ENCODE measurements around the gene ACBD4.
A peak's percentile ranks its signal among the peaks of the same experiment; 100 is the strongest.

The ACBD4 gene

GRCh38 chr17:45160447-45161287 lies 25.2 kb downstream of the ACBD4 start (continued):
- TF ChIP-seq ZNF510 (tag by site-specific recombination; IDR thresholded peaks at IDR 0.05; ENCODE audit: insufficient replicate concordance) (no peak), ZNF10 (tag by site-specific recombination; IDR thresholded peaks at IDR 0.05) (no peak), ZBTB7A (tag by site-specific recombination; IDR thresholded peaks at IDR 0.05; ENCODE audit: low read depth) (no peak), ZNF354C (tag by site-specific recombination; IDR thresholded peaks at IDR 0.05; ENCODE audit: borderline replicate concordance, low read depth) (no peak), BCL11B (tag by site-specific recombination; IDR thresholded peaks at IDR 0.05; ENCODE audit: low read depth) (no peak), PBX3 (CRISPR knock-in tag; IDR thresholded peaks at IDR 0.05) (no peak; the same call in 1 of the 2 replicates), ZNF311 (tag by site-specific recombination; IDR thresholded peaks at IDR 0.05; ENCODE audit: borderline replicate concordance) (no peak), ZNF362 (tag by site-specific recombination; IDR thresholded peaks at IDR 0.05) (no peak), GLIS2 (tag by site-specific recombination; IDR thresholded peaks at IDR 0.05) (peak; percentile 86; the same call in 1 of the 2 replicates), GFI1B (tag by site-specific recombination; IDR thresholded peaks at IDR 0.05) (0 out of 2 replicates have a peak, but pooled peaks have one; percentile 25), OVOL3 (tag by site-specific recombination; IDR thresholded peaks at IDR 0.05) (no peak; the same call in 1 of the 2 replicates), ZNF302 (tag by site-specific recombination; IDR thresholded peaks at IDR 0.05; ENCODE audit: low read depth) (no peak), GLIS1 (tag by site-specific recombination; IDR thresholded peaks at IDR 0.05) (peak; percentile 81), ZNF626 (tag by site-specific recombination; IDR thresholded peaks at IDR 0.05) (no peak), HOXD13 (CRISPR knock-in tag; IDR thresholded peaks at IDR 0.05; ENCODE audit: borderline replicate concordance) (no peak), ZNF707 (tag by site-specific recombination; IDR thresholded peaks at IDR 0.05) (no peak), ZNF133 (tag by site-specific recombination; IDR thresholded peaks at IDR 0.05) (no peak), ZNF169 (tag by site-specific recombination; IDR thresholded peaks at IDR 0.05) (no peak), EGR2 (tag by site-specific recombination; IDR thresholded peaks at IDR 0.05; ENCODE audit: low read depth) (peak; percentile 82), YY1 (tag by site-specific recombination; IDR thresholded peaks at IDR 0.05) (no peak), ZNF785 (tag by site-specific recombination; IDR thresholded peaks at IDR 0.05) (no peak), ZNF501 (tag by site-specific recombination; IDR thresholded peaks at IDR 0.05) (no peak), ZSCAN4 (tag by site-specific recombination; IDR thresholded peaks at IDR 0.05) (no peak)
- TF ChIP-seq, protein P1, sequence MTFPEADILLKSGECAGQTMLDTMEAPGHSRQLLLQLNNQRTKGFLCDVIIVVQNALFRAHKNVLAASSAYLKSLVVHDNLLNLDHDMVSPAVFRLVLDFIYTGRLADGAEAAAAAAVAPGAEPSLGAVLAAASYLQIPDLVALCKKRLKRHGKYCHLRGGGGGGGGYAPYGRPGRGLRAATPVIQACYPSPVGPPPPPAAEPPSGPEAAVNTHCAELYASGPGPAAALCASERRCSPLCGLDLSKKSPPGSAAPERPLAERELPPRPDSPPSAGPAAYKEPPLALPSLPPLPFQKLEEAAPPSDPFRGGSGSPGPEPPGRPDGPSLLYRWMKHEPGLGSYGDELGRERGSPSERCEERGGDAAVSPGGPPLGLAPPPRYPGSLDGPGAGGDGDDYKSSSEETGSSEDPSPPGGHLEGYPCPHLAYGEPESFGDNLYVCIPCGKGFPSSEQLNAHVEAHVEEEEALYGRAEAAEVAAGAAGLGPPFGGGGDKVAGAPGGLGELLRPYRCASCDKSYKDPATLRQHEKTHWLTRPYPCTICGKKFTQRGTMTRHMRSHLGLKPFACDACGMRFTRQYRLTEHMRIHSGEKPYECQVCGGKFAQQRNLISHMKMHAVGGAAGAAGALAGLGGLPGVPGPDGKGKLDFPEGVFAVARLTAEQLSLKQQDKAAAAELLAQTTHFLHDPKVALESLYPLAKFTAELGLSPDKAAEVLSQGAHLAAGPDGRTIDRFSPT (tag by site-specific recombination; IDR thresholded peaks at IDR 0.05) = peak; percentile 60
- TF ChIP-seq, protein P2, sequence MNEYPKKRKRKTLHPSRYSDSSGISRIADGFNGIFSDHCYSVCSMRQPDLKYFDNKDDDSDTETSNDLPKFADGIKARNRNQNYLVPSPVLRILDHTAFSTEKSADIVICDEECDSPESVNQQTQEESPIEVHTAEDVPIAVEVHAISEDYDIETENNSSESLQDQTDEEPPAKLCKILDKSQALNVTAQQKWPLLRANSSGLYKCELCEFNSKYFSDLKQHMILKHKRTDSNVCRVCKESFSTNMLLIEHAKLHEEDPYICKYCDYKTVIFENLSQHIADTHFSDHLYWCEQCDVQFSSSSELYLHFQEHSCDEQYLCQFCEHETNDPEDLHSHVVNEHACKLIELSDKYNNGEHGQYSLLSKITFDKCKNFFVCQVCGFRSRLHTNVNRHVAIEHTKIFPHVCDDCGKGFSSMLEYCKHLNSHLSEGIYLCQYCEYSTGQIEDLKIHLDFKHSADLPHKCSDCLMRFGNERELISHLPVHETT (tag by site-specific recombination; IDR thresholded peaks at IDR 0.05) = no peak
- TF ChIP-seq, protein P3, sequence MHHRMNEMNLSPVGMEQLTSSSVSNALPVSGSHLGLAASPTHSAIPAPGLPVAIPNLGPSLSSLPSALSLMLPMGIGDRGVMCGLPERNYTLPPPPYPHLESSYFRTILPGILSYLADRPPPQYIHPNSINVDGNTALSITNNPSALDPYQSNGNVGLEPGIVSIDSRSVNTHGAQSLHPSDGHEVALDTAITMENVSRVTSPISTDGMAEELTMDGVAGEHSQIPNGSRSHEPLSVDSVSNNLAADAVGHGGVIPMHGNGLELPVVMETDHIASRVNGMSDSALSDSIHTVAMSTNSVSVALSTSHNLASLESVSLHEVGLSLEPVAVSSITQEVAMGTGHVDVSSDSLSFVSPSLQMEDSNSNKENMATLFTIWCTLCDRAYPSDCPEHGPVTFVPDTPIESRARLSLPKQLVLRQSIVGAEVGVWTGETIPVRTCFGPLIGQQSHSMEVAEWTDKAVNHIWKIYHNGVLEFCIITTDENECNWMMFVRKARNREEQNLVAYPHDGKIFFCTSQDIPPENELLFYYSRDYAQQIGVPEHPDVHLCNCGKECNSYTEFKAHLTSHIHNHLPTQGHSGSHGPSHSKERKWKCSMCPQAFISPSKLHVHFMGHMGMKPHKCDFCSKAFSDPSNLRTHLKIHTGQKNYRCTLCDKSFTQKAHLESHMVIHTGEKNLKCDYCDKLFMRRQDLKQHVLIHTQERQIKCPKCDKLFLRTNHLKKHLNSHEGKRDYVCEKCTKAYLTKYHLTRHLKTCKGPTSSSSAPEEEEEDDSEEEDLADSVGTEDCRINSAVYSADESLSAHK (tag by site-specific recombination; IDR thresholded peaks at IDR 0.05) = peak; percentile 79
- TF ChIP-seq, protein P4, sequence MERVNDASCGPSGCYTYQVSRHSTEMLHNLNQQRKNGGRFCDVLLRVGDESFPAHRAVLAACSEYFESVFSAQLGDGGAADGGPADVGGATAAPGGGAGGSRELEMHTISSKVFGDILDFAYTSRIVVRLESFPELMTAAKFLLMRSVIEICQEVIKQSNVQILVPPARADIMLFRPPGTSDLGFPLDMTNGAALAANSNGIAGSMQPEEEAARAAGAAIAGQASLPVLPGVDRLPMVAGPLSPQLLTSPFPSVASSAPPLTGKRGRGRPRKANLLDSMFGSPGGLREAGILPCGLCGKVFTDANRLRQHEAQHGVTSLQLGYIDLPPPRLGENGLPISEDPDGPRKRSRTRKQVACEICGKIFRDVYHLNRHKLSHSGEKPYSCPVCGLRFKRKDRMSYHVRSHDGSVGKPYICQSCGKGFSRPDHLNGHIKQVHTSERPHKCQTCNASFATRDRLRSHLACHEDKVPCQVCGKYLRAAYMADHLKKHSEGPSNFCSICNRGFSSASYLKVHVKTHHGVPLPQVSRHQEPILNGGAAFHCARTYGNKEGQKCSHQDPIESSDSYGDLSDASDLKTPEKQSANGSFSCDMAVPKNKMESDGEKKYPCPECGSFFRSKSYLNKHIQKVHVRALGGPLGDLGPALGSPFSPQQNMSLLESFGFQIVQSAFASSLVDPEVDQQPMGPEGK (tag by site-specific recombination; IDR thresholded peaks at IDR 0.05) = peak; percentile 89; the same call in 1 of the 2 replicates

All from HEK293 (cell line).